NCI-H1105 treated with DMSO at 0.1 percent for 48 hours (cell line): ENCODE results near the gene TAF1D.
"Not testable (repeated sequence)": the region's sequence is repeated elsewhere in the genome, so short reads cannot be mapped to it uniquely, and the experiment has no call there.

Experiments used
- DNase-seq: peaks from one replicate; lab custom pipeline; 2025; lab: John Stamatoyannopoulos, UW

TAF1D gene

DNA sequence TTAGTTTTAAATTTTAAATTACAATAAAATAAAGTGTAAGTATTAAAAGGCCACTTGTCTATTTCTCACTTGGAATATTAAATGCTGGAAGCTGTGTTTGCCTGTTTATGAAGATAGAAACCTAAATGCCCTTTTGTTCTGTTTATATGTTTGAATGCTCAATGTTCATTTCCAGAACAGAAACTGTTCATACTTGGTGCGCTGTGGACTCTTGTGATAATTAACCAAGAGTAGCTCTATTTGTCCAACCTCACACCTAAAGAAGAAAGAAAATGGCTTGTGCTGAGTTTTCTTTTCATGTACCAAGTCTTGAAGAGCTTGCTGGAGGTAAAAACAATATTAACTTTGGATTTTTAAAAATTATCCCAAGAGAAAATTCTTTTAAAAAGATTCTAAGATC, 5.8 kb upstream of the TAF1D start:
- DNase-seq = no peak

DNA sequence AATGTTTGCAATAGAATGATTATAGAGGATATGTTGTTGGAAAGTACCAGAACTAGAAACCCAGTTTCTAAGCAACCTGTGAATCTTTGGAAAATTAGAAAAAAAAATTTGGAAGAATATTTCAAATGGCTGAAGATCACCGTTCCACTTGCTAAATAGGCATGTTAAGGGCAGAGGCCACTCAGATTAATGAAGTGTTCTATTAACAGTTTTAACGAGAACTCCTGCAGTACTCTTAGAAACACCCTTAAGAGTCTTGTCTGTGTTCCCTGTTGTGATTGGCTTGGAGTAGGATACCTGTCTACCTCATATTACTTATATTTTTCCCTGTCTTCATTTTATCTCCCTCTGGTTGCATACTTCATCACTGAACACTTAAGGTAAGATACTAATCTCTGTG, 4.8 kb upstream of the TAF1D start:
- no peak for DNase-seq

DNA sequence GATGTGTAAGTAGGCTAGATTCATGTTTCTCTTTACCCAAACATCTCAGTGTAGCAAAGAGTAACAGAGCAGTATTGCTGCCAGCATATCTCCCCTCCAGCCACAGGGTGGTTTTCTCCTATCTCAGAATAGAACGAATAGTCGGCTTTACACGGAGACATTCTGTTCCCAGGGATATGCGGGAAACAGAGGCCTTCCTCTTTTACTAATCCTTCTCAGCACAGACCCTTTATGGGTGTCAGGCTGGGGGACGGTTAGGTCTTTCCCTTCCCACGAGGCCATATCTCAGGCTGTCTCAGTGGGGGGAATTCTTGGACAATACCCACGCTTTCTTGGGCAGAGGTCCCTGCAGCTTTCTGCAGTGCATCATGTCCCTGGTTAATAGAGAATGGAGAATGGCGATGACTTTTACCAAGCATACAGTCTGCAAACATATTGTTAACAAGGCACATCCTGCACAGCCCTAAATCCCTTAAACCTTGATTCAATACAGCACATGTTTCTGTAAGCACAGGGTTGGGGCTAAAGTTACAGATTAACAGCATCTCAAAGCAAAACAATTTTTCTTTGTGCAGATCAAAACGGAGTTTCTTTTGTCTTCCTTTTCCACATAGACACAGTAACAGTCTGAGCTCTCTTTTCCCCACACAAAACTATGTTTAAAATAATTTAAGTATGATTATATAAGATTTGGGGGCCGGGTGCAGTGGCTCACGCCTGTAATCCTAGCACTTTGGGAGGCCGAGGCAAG, 3.9 kb upstream of the TAF1D start:
- DNase-seq = not testable (repeated sequence)

DNA sequence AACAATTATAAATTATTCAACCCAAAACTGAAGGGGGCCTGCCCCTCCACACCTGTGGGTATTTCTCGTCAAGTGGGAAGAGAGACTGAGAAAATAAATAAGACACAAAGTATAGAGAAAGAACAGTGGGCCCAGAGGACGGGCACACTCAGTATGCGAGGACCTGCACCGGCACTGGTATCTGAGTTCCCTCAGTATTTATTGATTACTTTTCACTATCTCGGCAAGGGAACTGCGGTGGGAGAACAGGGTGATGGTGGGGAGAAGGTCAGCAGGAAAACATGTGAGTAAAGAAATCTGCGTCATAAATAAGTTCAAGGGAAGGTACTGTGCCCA, 3.3 kb upstream of the TAF1D start:
- no peak for DNase-seq

DNA sequence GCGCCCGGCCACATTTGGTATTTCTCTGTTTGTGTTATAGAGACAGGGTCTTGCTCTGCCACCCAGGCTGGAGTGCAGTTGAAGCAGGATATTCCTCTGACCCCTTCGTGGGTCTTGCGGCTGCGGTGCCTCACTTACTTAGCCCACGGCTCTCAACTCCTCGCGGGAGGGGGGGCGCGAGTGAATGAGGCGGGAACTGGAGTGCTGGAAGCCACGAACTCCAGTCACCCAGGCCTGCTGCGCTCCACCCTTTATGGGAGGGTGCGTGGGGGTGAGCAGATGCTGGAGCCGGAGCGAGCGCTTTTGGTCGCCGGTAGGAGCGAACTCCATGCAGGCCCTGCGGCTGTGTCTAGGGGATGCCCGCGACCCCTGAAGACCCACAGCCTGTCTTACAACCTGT, 2.0 kb upstream of the TAF1D start:
- DNase-seq = no peak

DNA sequence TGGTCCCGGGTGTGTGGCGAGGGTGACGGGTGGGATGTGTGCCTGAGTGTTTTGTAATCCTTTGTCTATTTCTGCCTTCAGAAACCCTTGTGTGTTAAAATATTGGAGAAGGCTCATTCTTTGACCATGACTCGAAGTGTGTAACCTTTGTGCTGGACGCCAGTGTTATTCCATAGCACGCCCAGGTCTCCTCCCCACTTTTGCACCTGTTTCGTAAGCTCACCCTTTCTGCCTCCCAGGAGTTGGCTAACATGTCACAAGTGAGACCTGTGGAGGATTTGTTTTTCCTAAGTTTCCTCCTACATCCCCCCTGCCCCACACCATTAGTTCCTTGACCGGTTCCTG, 559 bp upstream of the TAF1D start:
- DNase-seq = peak; percentile 59

DNA sequence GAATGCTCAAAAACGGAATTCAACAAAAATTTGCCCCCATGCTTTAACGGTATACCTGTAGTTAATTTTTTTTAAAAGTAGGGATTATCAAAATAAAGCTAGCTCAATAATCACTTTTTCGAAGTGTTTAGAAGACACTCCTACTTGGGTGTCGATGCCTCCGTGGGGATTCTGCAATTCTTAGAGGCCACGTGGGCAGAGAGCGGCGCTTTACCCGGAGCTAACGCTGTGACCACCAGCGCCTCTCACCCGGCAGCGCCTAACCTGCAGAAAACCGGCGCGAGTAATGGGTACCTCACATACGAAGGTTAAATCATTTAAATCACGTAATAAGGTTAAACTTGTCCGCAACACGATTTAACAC, 583 bp downstream of the TAF1D start:
- DNase-seq = peak; percentile 67

DNA sequence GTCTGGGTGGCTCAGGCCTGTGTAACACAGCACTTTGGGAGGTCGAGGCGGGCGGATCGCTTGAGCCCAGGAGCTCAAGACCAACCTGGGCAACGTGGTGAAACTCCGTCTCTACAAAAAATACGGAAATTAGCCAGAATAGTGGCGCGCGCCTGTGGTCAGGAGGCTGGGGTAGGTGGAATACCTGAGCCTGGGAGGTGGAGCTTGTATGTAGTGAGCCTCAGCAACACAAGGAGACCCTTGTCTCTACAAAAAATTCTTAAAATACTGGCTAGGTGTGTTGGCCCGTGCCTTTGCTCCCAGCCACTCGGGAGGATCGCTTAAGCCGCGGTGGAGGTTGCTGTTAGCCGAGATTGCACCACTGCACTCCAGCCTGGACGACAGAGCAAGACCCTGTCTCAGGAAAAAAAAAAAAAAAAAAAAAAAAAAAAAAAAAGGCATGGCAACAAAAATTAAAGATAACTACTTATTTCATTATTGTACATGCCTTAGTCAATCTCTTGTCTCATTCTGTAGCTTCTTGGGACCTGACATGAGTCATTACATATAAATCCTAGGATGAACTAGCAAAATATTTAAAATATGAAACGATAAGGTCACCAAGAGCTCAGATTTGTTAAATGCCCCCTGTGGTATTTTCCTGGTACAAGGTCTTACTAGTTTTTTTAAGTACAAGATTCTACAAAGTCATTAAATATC, 1.1 kb downstream of the TAF1D start:
- DNase-seq = no peak

DNA sequence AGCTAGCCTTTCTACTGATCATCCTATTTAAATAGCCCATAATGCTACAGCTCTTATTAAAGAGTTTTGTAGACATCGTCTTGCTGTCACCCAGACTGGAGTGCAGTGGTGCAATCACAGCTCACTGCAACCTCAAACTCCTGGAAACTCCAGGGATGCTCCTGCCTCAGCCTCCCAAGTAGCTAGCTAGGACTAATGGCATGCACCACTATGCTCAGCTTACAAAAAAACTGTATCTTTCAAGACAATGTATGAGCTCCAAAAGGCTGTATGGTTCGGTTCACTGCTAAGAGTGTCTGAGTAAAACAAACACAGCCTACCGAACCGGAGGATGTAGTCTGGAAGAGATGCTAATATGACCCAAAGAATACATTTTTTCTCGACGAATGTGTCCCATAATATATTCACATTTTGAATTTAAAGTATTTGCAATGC, 2.6 kb downstream of the TAF1D start:
- DNase-seq = no peak

DNA sequence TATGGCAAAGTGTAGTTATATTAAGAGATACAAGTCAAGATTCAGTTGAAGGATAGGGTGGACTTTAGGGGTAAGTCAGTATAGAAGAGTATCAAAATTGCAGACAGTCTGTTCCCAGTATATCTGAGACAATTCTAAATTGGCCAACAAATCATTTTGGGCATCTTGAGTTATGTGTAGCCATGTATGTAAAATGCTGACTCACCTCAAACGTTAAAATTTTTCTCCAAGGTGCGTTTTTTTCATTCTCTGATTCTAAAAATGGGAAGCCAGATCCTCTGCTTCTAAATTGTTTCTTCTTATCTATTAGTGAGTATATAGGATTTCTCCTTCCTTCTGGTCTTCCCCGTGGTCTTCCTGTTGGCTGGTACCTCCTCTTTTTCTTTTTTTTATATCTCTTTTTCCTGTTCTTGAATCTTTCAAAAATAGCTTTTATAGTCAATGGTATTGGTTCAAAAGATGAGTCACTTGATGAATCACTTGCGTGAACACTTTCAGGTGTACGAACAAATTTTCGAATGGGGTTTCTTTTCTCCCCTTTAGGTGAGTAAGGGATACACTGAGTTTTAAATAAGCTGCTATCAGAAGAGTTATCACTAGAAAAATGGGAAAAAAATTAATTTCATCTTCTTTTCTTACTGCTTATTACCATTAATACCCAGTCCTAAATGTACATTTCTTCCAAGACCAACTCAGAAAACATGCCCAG, 3.2 kb downstream of the TAF1D start:
- DNase-seq = no peak

DNA sequence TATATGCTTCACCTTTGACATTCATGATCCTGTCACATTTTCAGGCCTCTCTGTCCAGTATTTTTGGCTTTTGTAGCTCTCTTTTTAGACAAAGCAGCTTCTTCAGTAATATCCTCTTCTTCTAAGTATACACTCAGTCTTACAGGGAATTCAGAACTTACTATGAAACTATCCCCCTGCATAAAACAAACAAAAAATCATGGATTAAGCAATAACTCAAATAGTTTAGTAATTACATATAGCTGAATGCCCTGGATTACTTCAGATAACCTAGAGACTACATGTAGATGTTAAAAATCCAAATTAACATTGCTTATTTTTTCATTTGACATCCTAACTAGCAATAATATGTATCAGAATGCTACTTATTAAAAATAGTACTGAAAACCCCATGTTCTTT, 5.2 kb downstream of the TAF1D start:
- DNase-seq = no peak

DNA sequence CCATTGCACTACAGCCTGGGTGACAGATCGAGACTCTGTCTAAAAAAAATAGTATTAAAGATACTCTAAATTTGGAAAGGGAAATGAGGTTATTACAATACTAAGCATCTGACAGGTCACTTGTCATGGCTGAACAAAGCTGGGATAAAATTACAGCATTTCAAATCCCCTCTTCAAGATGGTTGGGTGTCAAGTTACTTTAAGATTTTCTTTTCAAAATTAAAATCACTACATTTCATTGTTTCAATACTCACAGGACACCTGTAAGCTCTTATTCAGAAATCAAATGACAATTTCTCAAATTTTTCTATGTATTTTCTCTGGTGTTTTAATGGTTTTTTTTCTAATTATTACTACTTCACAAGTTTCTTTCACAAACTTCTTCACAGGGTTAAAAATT, 5.7 kb downstream of the TAF1D start:
- no peak for DNase-seq

DNA sequence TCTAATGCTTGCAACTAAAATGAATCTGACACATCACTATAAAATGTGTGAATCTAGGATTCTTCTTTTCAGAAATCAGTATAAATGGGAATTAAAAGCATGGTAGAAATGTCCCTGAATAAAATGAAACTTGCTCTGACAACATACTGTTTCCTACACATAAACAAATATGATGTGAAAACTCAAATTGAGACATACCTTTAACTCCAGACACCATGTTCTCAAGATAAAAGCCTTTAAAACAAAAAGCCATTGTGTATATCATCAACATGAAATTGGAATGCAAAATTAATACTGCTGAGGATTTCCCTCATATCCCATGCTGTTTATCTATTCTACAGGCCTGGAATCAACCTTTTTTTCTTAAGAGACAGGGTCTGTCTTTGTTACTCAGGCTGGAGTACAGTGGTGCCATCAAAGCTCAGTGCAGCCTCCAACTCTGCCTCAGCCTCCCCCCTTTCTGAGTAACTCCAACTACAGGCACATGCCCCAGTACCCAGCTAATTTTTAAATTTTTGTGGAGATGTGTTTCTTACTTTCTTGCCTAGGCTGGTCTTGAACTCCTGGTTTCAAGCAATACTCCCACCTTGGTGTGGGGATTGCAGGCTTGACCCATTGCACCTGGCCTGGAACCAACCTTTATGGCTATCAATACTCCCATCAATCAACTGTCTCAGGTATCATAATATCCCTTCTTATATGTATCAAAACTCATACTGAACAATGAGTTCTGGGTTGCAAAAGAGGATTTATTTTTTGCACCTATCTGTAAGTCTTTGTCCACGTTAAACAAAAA, 6.7 kb downstream of the TAF1D start:
- no peak for DNase-seq

DNA sequence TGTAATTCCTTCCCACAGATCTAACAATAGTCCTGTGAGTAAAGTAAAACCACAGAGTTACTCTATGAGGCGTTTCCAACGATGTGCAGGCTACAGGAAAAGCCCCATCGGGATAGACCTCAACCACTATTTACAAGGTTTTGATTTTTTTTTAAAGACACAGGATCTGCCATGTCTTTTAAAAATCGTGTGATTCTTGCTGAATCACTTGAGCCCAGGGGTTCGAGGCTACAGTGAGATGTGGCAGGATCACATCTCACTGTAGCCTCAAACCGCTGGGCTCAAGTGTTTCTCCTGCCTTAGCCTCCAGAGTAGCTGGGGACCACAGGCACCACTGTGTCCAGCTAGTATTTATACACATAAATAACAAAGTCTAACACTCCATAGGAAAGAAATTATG, 7.8 kb downstream of the TAF1D start:
- DNase-seq = no peak

DNA sequence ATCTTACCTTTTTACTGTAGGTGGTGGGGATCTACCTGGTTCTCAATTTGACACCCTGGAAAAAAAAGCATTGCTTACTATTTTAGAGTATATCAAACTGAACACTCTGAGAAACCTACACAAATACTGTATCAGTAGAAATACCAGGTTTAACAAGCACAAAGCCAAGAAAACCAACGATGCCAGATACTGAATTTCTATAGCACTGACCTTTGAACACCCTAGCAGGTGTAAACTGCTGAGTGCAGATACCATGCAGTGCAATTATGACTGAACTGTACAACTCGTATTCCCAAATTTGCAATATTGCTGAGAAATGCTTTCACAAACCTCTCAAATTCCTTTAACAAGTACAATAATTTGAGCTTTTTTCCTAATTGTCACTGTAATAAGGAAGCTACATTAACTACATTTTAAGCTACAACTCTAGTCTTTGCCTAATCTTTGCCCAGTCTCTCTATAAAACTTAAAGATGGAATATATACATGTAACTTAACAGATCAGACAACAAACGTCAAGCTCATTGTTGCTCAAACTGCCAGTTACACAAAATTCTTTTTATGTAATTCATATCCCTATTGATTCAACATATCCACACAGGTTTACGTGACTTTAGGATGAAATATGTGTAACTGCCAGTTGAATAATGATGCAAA, 8.9 kb downstream of the TAF1D start:
- DNase-seq = no peak

DNA sequence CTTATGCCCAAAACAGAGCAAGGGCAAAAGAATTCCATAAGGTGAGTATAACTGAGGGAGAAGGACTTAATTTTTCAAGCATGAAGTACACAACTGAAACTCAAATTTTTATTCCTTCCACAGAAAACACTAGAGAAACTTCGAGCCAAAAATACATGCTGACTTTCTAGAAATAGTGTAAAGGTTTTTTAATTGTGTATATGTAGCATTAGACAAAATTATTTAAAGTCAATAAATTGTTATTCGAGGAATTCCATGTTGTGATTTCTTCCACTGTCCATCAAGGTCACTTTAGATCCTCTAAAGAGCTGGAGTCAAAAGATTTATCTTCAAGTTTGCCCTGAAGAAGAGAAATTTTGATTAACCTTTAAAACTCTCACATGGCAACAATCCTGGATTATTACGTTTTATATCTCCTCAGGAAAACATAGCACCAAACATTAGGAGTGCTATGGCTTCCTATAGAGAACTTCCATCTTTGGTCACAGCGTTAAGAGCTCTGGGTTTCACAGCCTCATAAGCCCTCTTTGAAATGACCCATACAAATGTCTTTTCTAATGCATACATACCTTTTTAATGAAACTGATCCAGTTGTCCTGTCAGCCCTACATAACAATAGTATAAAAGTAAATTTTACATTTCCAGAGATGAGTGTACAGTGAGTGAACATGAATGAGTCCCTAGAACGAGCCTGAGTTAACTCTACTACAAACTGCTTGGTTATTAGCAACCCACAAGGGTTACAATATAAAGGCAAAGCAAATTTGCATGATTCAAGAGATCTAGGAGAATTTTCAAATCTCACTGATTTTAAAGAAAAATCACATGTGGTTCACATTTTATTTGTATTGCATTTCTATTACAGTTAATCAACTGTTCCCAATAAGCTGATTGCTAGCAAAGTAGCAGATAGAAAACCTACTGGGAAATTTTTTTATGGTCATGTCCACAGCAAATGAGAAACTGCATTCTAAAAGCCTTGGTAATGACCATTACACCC, 10.9 kb downstream of the TAF1D start:
- no peak for DNase-seq

DNA sequence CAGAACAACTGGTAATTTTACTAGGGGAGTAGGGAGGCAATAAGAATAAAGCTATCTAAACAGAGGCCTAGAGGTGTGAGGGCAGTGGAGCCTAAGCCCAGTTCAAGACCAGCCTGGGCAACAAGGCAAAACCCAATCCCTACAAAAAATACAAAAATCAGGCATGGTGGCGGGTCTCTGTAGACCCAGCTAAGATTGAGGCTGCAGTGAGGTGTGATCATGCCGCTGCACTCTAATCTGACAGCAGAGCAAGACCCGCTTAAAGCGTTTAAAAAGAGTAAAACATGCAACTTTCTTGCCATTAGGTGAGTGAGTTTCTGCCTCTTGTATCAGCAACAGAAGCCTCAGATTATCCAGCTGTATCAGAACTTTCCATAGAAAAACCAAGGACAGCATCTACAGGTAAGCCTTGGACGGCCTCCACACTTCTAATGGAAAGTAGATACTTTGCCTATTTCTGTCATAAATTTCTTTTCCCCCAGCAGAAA, 12.1 kb downstream of the TAF1D start:
- DNase-seq = no peak

DNA sequence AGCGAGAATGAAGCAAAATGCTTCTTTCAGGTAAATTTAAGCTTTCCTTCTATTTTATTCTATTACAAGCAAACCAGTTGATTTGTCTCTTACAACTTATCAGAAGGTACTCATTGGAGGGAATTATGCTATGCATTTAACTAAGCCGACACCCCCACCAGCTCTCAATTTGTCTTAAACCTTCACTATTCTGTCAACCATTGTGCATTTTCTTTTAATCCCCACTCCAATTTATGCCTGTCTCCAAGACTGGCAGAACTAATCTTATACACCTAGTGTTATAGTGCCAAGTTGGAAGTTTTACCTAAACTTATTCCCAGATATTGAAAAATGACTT, 12.5 kb downstream of the TAF1D start:
- DNase-seq = no peak

DNA sequence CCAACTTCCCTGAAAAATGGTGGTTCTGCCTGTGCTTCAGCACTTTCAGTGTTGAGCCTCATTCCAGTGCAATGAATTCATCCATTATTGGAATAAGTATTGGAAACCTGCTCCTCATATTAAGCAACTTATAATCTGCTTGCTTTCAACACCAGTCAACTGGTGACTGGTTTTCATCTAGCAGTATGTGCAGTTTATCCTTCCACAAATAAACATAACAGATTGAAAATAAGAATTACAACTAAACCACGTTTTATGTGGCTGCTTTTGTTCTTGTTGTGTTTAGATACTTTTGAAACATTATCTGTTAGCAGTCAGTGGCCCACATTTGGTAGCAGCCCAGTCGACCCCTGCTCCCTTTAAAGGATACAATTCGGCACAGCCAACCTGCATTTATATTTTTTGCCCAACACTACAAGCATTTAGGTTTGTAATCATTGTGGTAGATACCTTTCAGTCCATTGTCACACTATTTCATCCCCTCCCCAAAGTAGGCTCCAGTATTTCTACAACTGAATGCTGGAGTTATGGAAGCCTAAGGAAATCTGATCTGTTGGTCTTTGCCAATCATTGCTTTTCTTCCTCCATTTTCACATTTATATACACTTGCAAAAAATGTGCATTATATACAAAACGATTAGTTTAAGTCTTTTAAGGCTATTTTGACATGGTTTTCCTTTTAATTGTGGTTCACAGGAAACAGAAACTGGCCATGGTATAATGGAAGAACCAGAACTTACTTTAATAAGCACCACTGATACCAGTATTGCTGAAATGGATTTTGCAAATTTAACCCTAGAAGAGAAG, 13.1 kb downstream of the TAF1D start:
- DNase-seq = no peak

DNA sequence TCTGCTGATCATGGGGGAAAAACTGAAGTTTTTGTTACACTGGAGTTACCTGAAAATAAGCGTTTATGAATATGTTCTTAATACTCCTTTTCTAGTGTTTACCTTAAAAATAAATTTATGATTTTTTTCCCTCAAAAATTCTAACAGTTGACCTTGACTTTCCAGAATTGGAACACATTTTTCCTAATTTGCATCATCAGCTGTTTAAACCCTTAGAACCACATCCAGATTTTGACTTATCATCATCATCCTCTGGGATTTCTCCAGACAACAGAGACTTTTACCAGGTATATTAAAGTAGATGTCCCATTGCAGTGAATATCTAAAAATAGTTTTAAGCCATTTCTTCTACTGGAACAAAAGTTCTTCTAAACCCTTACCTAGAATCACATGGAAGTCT, 17.2 kb downstream of the TAF1D start:
- DNase-seq = no peak
